IMR-90 (cell line): Measurements from ENCODE around the gene CDKN2B-AS1. TPM values are rescaled to one million over a fixed set of nuclear protein-coding genes. Genes with fewer than 3 reads are reported as not detected.

ENCODE experiments used
- ATAC-seq: fragments of 200-7000 bp; cut with Tn5 transposase; 2 replicates; pipeline ENCODE4 v1.9.1; 2020; ENCODE audit warnings: low read depth, mild to moderate bottlenecking, moderate library complexity
- BruUV-seq: library from RNA; stranded (reverse); fragments of 400-500 nt; replicated peaks from 2 replicates; lab custom pipeline; 2021; lab: Mats Ljungman, UMichigan
- CTCF ChIA-PET: fragments of 300-600 bp; formaldehyde crosslinking; extraction: SDS; loops from one replicate; lab custom pipeline; 2021; ENCODE audit warnings: antibody characterized with exemption; lab: Yijun Ruan, JAX
- POLR2A ChIA-PET: fragments of 300-600 bp; sonication (Branson Sonifier 250); formaldehyde crosslinking; loops from one replicate; lab custom pipeline; 2022; ENCODE audit warnings: antibody characterized with exemption; ENCODE audit not compliant: unreplicated experiment; lab: Charles Lee
- DNase-seq: peaks from one replicate; pipeline ENCODE4 v3.0.0; 2013
- H2AFZ ChIP-seq: replicated peaks from 2 replicates; pipeline ENCODE3; 2013; ENCODE audit warnings: low read length, mild to moderate bottlenecking; ENCODE audit not compliant: poor library complexity
- H2AK5ac ChIP-seq: 2 replicates; pipeline ENCODE4 v1.6.1; 2013; ENCODE audit warnings: low read depth, low read length, inconsistent platforms
- H2AK9ac ChIP-seq: replicated peaks from 2 replicates; pipeline ENCODE3; 2013; ENCODE audit warnings: mild to moderate bottlenecking, low read depth, low read length, moderate library complexity; ENCODE audit not compliant: poor library complexity
- H2BK120ac ChIP-seq: 2 replicates; pipeline ENCODE4 v1.6.1; 2013; ENCODE audit warnings: low read depth, low read length, inconsistent platforms
- H2BK15ac ChIP-seq: 3 replicates; pipeline ENCODE4 v1.6.1; 2013; ENCODE audit warnings: low read depth, low read length, inconsistent platforms
- H2BK20ac ChIP-seq: 2 replicates; pipeline ENCODE4 v1.6.1; 2013; ENCODE audit warnings: low read depth, mild to moderate bottlenecking, inconsistent platforms, low read length, moderate library complexity
- H2BK5ac ChIP-seq: 2 replicates; pipeline ENCODE4 v1.6.1; 2013; ENCODE audit warnings: mild to moderate bottlenecking, low read depth, low read length, inconsistent platforms; ENCODE audit not compliant: poor library complexity, severe bottlenecking
- H3K14ac ChIP-seq: replicated peaks from 2 replicates; pipeline ENCODE4 v1.6.1; 2013; ENCODE audit warnings: low read depth, low read length, inconsistent platforms
- H3K18ac ChIP-seq: 2 replicates; pipeline ENCODE4 v1.6.1; 2013; ENCODE audit warnings: low read depth, low read length, control low read depth
- H3K23ac ChIP-seq: 2 replicates; pipeline ENCODE4 v1.6.1; 2013; ENCODE audit warnings: low read depth, low read length, inconsistent platforms
- H3K27ac ChIP-seq: 2 replicates; pipeline ENCODE4 v1.5.1; 2013; ENCODE audit warnings: mild to moderate bottlenecking, control low read depth, low read length; ENCODE audit not compliant: insufficient read depth
- H3K27me3 ChIP-seq: 2 replicates; pipeline ENCODE4 v1.6.1; 2013; ENCODE audit warnings: low read length; ENCODE audit not compliant: control insufficient read depth, insufficient read depth
- H3K36me3 ChIP-seq: 2 replicates; pipeline ENCODE4 v1.6.1; 2013; ENCODE audit warnings: low read length, mixed read lengths; ENCODE audit not compliant: control insufficient read depth, insufficient read depth
- H3K4ac ChIP-seq: 2 replicates; pipeline ENCODE4 v1.6.1; 2013; ENCODE audit warnings: low read depth, low read length, inconsistent platforms
- H3K4me1 ChIP-seq: 2 replicates; pipeline ENCODE4 v1.6.1; 2013; ENCODE audit warnings: low read length, mixed read lengths; ENCODE audit not compliant: control insufficient read depth, insufficient read depth
- H3K4me2 ChIP-seq: 2 replicates; pipeline ENCODE4 v1.6.1; 2013; ENCODE audit warnings: low read depth, mild to moderate bottlenecking, control low read depth, low read length, moderate library complexity
- H3K4me3 ChIP-seq: 2 replicates; pipeline ENCODE4 v1.5.1; 2013; ENCODE audit warnings: low read depth, mild to moderate bottlenecking, control low read depth, low read length, moderate library complexity; ENCODE audit not compliant: insufficient read depth
- H3K56ac ChIP-seq: 2 replicates; pipeline ENCODE4 v1.6.1; 2013; ENCODE audit warnings: low read length, inconsistent platforms; ENCODE audit not compliant: insufficient read depth; ENCODE audit errors: extremely low read depth
- H3K79me1 ChIP-seq, 2 experiments: 2 replicates each; pipeline ENCODE4 v1.6.1; 2013; ENCODE audit warnings: low read length in 2 of 2, inconsistent platforms in 1 of 2, low read depth in 1 of 2
- H3K9ac ChIP-seq: 2 replicates; pipeline ENCODE4 v1.6.1; 2013; ENCODE audit warnings: low read depth, low read length, control low read depth
- H3K9me1 ChIP-seq: 2 replicates; pipeline ENCODE4 v1.6.1; 2013; ENCODE audit warnings: low read length, inconsistent platforms; ENCODE audit not compliant: insufficient read depth
- H3K9me3 ChIP-seq: 2 replicates; pipeline ENCODE4 v1.6.1; 2013; ENCODE audit warnings: low read length; ENCODE audit not compliant: control insufficient read depth, insufficient read depth
- H4K20me1 ChIP-seq: 2 replicates; pipeline ENCODE4 v1.6.1; 2013; ENCODE audit warnings: low read length, inconsistent platforms; ENCODE audit not compliant: insufficient read depth
- H4K5ac ChIP-seq: 2 replicates; pipeline ENCODE4 v1.6.1; 2013; ENCODE audit warnings: mild to moderate bottlenecking, low read depth, low read length, control low read depth
- H4K8ac ChIP-seq, 2 experiments: 2 replicates each; pipeline ENCODE4 v1.6.1; 2013; ENCODE audit warnings: low read depth in 2 of 2, low read length in 2 of 2, control low read depth in 1 of 2, inconsistent platforms in 1 of 2
- H4K91ac ChIP-seq: 2 replicates; pipeline ENCODE4 v1.6.1; 2013; ENCODE audit warnings: low read depth, low read length, inconsistent platforms; ENCODE audit not compliant: insufficient read depth
- BHLHE40 ChIP-seq: fragments of 150-350 bp; IDR thresholded peaks from 2 replicates; pipeline ENCODE4 v1.6.1; 2016; ENCODE audit warnings: mild to moderate bottlenecking, low read depth, low read length
- CHD1 ChIP-seq: IDR thresholded peaks from 2 replicates; pipeline ENCODE4 v1.6.1; 2012; ENCODE audit warnings: low read depth, low read length, improper control_type of control experiment
- MXI1 ChIP-seq: IDR thresholded peaks from 2 replicates; pipeline ENCODE4 v1.6.1; 2012; ENCODE audit warnings: low read depth, mild to moderate bottlenecking, low read length, moderate library complexity, borderline replicate concordance
- WGBS, 2 experiments: methylation state at CpG; one replicate each; pipeline versions ENCODE4 v1.1.5 to v1.1.7; 2013; ENCODE audit warnings: missing lambda C conversion rate in 2 of 2; ENCODE audit not compliant: insufficient read length in 1 of 2; ENCODE audit errors: extremely low coverage in 2 of 2; 5-methylcytosine and 5-hydroxymethylcytosine counted together
- dilution Hi-C: fragments of 300-500 bp; cut with HindIII; formaldehyde crosslinking; loops from one replicate; pipeline ENCODE4 v1.14.3; 2018; ENCODE audit warnings: low sequenced_read_pairs; ENCODE audit not compliant: unreplicated experiment
- in situ Hi-C: fragments of 300-500 bp; cut with MboI; formaldehyde crosslinking; loops from 3 replicates; pipeline ENCODE4 v1.14.3; 2019; ENCODE audit warnings: low sequenced_read_pairs, inconsistent platforms, mixed read lengths
- intact Hi-C: fragments of 100-400 bp; cut with micrococcal nuclease; formaldehyde crosslinking; loops from 2 replicates; pipeline ENCODE4 v1.10.0; 2022
- polyA plus RNA-seq, 3 experiments: library from polyadenylated mRNA; depleted of rRNA; stranded (reverse); fragments of >200 nt; gene quantifications; 2 replicates each; pipeline ENCODE4 v1.2.3, GENCODE V29; 2012; ENCODE audit warnings: low replicate concordance in 1 of 3
- total RNA-seq: library from RNA; depleted of rRNA; stranded (reverse); fragments of >200 nt; gene quantifications from 2 replicates; pipeline ENCODE4 v1.2.3, GENCODE V29; 2012

The CDKN2B-AS1 gene
- total and polyA plus RNA-seq, 2 of the 4 experiments (the other 2 are of a cell fraction) = 1.0 to 1.1 TPM

- dilution Hi-C loops (no loop called here), intact Hi-C loops (loop anchor here (10.0 kb wide), 1 partner anchor 443 kb away; no protein-coding TSS in a partner anchor), in situ Hi-C loops (loop anchor here (10.0 to 25.0 kb wide), 2 partner anchors 237 to 410 kb away; no protein-coding TSS in a partner anchor)
- TF ChIP-seq BHLHE40 = no peak
- no peak for TF ChIP-seq CHD1
- TF ChIP-seq MXI1 = no peak
- Histone ChIP-seq H3K9ac (no peak overlapping the region), H3K27me3 (no peaks in the 10 kb centered on the region), H2AK5ac (no peak overlapping the region), H3K4me1 (peaks cover 6% of the 10 kb centered on the region), H3K9me3 (no peaks in the 10 kb centered on the region), H3K18ac (no peak overlapping the region), H2AK9ac (no peak overlapping the region), H3K14ac (no peak overlapping the region), H4K20me1 (no peaks in the 10 kb centered on the region), H2BK120ac (no peak overlapping the region), H3K4me3 (no peak overlapping the region), H2AFZ (no peak overlapping the region), H4K5ac (no peak overlapping the region), H4K8ac (no peak overlapping the region), H2BK20ac (no peak overlapping the region), H3K79me1 (peaks cover 20 to 26% of the 10 kb centered on the region in 2 experiments), H3K4ac (no peak overlapping the region), H4K91ac (no peak overlapping the region), H2BK15ac (no peak overlapping the region), H3K27ac (no peak overlapping the region), H3K23ac (no peak overlapping the region), H3K56ac (no peak overlapping the region), H2BK5ac (no peak overlapping the region), H3K36me3 (no peaks in the 10 kb centered on the region), H3K4me2 (no peak overlapping the region), H3K9me1 (no peaks in the 10 kb centered on the region)
- no CpG with 5 or more reads among the region's 1 CpG for WGBS, 2 experiments
- no TSS peak for BruUV-seq
- DNase-seq (no peak), ATAC-seq (no peak)
- ChIA-PET CTCF (interaction anchor here (1.2 kb wide), 1 partner anchor 11 kb away, joined by 7 read pairs; no protein-coding TSS in a partner anchor), POLR2A (no interaction called here)
These were observed 2.9 kb downstream of the CDKN2B-AS1 start for GRCh38 chr9:21997480-21997879.
